K562 (cell line): ENCODE data around the gene IFT22. TPM values are rescaled to one million over a fixed set of nuclear protein-coding genes. Genes with fewer than 3 reads are reported as not detected.

Experiments used
- ADNP ChIP-seq: fragments of 200-800 bp; sonication (Bioruptor generic); IDR thresholded peaks from 2 replicates; pipeline ENCODE4 v1.6.1; 2016; ENCODE audit warnings: missing genetic modification characterization, missing compliant biosample characterization
- BCOR ChIP-seq: fragments of 450-650 bp; IDR thresholded peaks from 2 replicates; pipeline ENCODE4 v1.6.1; 2016
- DDX20 ChIP-seq: fragments of 450-650 bp; IDR thresholded peaks from 2 replicates; pipeline ENCODE4 v1.6.1; 2016; ENCODE audit warnings: missing genetic modification characterization, low read depth, mild to moderate bottlenecking, missing compliant biosample characterization, moderate library complexity
- DPF2 ChIP-seq: fragments of 450-650 bp; IDR thresholded peaks from 2 replicates; pipeline ENCODE4 v1.6.1; 2016
- FIP1L1 ChIP-seq: fragments of 200-400 bp; formaldehyde crosslinking; IDR thresholded peaks from 2 replicates; pipeline ENCODE4 v1.6.1; 2018; ENCODE audit warnings: mild to moderate bottlenecking, low read depth, low read length; ENCODE audit not compliant: poor library complexity, severe bottlenecking
- FOSL1 ChIP-seq: fragments of 200-800 bp; sonication (Bioruptor generic); conservative IDR thresholded peaks from 2 replicates; pipeline ENCODE4 v1.6.1; 2016; ENCODE audit warnings: missing genetic modification characterization, missing compliant biosample characterization
- KDM5B ChIP-seq: fragments of 200-600 bp; sonication (generic); IDR thresholded peaks from 2 replicates; pipeline ENCODE4 v1.6.1; 2012; ENCODE audit warnings: low read depth, mild to moderate bottlenecking, moderate library complexity, low read length, control low read depth, inconsistent platforms; ENCODE audit not compliant: insufficient replicate concordance
- NR2F6 ChIP-seq: fragments of 450-650 bp; formaldehyde crosslinking; IDR thresholded peaks from 2 replicates; pipeline ENCODE4 v1.4.0; 2020; ENCODE audit warnings: mild to moderate bottlenecking
- PURB ChIP-seq: sonication (generic); formaldehyde crosslinking; IDR thresholded peaks from 2 replicates; pipeline ENCODE4 v1.9.0; 2021; ENCODE audit warnings: low read depth, mild to moderate bottlenecking, missing genetic modification reagents
- RBBP5 ChIP-seq: fragments of 200-600 bp; sonication (generic); IDR thresholded peaks from 2 replicates; pipeline ENCODE4 v1.6.1; 2012; ENCODE audit warnings: borderline replicate concordance, mild to moderate bottlenecking, low read length, control low read depth, inconsistent platforms; ENCODE audit not compliant: insufficient read depth, poor library complexity, severe bottlenecking
- USF2 ChIP-seq: sonication (generic); formaldehyde crosslinking; IDR thresholded peaks from 2 replicates; pipeline ENCODE4 v1.5.0; 2020; ENCODE audit warnings: missing genetic modification reagents
- ZBTB7A ChIP-seq: IDR thresholded peaks from 2 replicates; pipeline ENCODE4 v1.6.1; 2011; ENCODE audit warnings: low read depth, mild to moderate bottlenecking, low read length, moderate library complexity, borderline replicate concordance; ENCODE audit not compliant: control insufficient read depth
- ZMIZ1 ChIP-seq, 2 experiments: fragments of 150-350 bp in 1 of 2; IDR thresholded peaks; 2 replicates each; pipeline ENCODE4 v1.6.1; 2012 to 2016; ENCODE audit warnings: low read depth in 2 of 2, low read length in 2 of 2, mild to moderate bottlenecking in 1 of 2, moderate library complexity in 1 of 2
- ZNF311 ChIP-seq: fragments of 250-450 bp; sonication (Bioruptor Pico); IDR thresholded peaks from 2 replicates; pipeline ENCODE4 v1.4.0; 2020; ENCODE audit warnings: mild to moderate bottlenecking, moderate library complexity
- ZNF398 ChIP-seq: fragments of 250-450 bp; sonication (Bioruptor Pico); IDR thresholded peaks from 2 replicates; pipeline ENCODE4 v1.8.0; 2021; ENCODE audit warnings: moderate library complexity, mild to moderate bottlenecking, inconsistent platforms
- polyA plus RNA-seq, 8 experiments: library from polyadenylated mRNA; depleted of rRNA in 4 of 8; stranded (reverse) in 5 of 8; unstranded in 3 of 8; fragments of >200 nt; fragmentation: Nextera tagmentation in 2 of 8; fragmentation: Illumina TruSeq in 1 of 8; extraction: Ambion mirVana in 2 of 8; extraction: Trizol in 1 of 8; gene quantifications; 2 replicates each; pipeline versions ENCODE4 v1.2.1 to v1.2.3, GENCODE V29; 2011 to 2014; ENCODE audit warnings: inconsistent platforms in 1 of 8, missing spikeins in 1 of 8
- total RNA-seq, 7 experiments: library from RNA; depleted of rRNA in 6 of 7; stranded (reverse); fragments of >200 nt in 6 of 7; fragmentation: Illumina TruSeq in 2 of 7; extraction: Trizol in 2 of 7; gene quantifications; 2 replicates each; pipeline versions ENCODE4 v1.2.1 to v1.2.3, GENCODE V29; 2011 to 2021; ENCODE audit warnings: low replicate concordance in 1 of 7
- TF ChIP-seq, protein P1 (sequence below): fragments of 450-650 bp; formaldehyde crosslinking; IDR thresholded peaks from 2 replicates; pipeline ENCODE4 v1.4.0; 2020; ENCODE audit warnings: mild to moderate bottlenecking, moderate library complexity
- TF ChIP-seq, protein P2 (sequence below): sonication (generic); formaldehyde crosslinking; IDR thresholded peaks from 2 replicates; pipeline ENCODE4 v1.8.1; 2022; ENCODE audit warnings: missing genetic modification reagents

IFT22 gene
- total and polyA plus RNA-seq, 9 of the 15 experiments (the other 6 are each of a cell fraction or from before 2014, with no cell fraction given): 6.3 to 18.2 (median 7.7) TPM

DNA sequence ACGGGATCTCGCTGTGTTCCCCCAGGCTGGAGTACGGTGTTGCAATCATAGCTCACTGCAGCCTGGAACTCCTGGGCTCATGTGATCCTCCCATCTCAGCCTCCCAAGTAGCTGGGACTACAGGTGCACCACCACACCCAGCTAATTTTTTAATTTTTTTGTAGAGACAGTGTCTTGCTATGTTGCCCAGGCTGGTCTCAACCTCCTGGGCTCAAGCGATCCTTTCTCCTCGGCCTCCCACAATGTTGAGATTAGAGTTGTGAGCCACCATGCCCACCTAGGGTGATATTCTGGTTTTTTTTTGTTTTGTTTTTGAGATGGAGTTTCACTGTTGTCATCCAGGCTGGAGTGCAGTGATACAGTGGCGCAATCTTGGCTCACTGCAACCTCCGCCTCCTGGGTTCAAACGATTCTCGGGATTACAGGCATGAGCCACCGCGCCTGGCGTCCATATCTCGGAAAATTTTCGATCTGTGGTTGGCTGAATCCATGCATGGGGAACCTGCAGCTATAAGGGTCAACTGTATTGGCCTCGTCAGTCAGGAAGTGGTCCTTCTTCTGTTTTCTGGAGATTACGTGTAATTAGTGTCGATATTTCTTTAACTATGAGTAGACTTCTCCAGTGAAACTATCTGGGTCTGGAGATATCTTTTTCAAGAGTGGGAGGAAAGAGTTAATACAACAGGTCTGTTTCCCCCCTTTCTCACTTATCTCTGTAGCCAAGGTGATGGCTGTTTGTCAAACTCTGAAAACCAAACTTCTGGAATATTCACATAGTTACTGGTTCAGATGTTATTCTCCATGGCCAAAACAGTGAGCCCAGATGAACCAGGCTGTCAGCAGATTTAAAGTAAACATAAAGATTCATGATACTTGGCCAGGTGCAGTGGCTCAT lies 55.7 kb downstream of the IFT22 start (continued):
- TF ChIP-seq DDX20 (tag) (no peak), PURB (no peak), ZNF311 (CRISPR knock-in tag) (no peak), USF2 (CRISPR knock-in tag) (no peak), DPF2 (peak; percentile 76), ZBTB7A (no peak), BCOR (peak; percentile 62), KDM5B (no peak), ADNP (tag) (no peak), NR2F6 (CRISPR knock-in tag) (no peak), ZMIZ1 (IDR thresholded peaks at IDR 0.05; ENCODE audit: low read depth in 2 of 2, low read length in 2 of 2) (peak in 1 of 2 experiments; percentile 73; a peak in 1 of 4 replicates), ZNF398 (no peak), RBBP5 (no peak), FOSL1 (tag) (peak; percentile 61), FIP1L1 (no peak)
- TF ChIP-seq, protein P1, sequence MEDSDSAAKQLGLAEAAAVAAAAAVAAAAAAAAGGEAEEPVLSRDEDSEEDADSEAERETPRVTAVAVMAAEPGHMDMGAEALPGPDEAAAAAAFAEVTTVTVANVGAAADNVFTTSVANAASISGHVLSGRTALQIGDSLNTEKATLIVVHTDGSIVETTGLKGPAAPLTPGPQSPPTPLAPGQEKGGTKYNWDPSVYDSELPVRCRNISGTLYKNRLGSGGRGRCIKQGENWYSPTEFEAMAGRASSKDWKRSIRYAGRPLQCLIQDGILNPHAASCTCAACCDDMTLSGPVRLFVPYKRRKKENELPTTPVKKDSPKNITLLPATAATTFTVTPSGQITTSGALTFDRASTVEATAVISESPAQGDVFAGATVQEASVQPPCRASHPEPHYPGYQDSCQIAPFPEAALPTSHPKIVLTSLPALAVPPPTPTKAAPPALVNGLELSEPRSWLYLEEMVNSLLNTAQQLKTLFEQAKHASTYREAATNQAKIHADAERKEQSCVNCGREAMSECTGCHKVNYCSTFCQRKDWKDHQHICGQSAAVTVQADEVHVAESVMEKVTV: no peak
- TF ChIP-seq, protein P2, sequence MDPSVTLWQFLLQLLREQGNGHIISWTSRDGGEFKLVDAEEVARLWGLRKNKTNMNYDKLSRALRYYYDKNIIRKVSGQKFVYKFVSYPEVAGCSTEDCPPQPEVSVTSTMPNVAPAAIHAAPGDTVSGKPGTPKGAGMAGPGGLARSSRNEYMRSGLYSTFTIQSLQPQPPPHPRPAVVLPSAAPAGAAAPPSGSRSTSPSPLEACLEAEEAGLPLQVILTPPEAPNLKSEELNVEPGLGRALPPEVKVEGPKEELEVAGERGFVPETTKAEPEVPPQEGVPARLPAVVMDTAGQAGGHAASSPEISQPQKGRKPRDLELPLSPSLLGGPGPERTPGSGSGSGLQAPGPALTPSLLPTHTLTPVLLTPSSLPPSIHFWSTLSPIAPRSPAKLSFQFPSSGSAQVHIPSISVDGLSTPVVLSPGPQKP (CRISPR knock-in tag): no peak
